Hypothalamus (tissue), 51 donors: Measurements from ENCODE around the gene TNFRSF1B.

Source experiments
- DNase-seq, 51 donors: peaks; one replicate each; lab custom pipeline; 2025; lab: John Stamatoyannopoulos, UW

The TNFRSF1B gene

GRCh38 chr1:12155328-12155727 lies 11.5 kb upstream of the TNFRSF1B start:
- DNase-seq = no peak

GRCh38 chr1:12157366-12158231 lies 9.2 kb upstream of the TNFRSF1B start:
- DNase-seq = no peak

- no peak for DNase-seq
Observed at GRCh38 chr1:12158357-12159092, 8.3 kb upstream of the TNFRSF1B start.

GRCh38 chr1:12159816-12160215 lies 7.0 kb upstream of the TNFRSF1B start:
- no peak for DNase-seq

GRCh38 chr1:12161324-12161661 lies 5.5 kb upstream of the TNFRSF1B start:
- no peak for DNase-seq

- peak in 25 of 51 donors; percentile 6 to 53 (median 29) for DNase-seq
Observed at GRCh38 chr1:12161662-12162458, 4.9 kb upstream of the TNFRSF1B start.

DNA sequence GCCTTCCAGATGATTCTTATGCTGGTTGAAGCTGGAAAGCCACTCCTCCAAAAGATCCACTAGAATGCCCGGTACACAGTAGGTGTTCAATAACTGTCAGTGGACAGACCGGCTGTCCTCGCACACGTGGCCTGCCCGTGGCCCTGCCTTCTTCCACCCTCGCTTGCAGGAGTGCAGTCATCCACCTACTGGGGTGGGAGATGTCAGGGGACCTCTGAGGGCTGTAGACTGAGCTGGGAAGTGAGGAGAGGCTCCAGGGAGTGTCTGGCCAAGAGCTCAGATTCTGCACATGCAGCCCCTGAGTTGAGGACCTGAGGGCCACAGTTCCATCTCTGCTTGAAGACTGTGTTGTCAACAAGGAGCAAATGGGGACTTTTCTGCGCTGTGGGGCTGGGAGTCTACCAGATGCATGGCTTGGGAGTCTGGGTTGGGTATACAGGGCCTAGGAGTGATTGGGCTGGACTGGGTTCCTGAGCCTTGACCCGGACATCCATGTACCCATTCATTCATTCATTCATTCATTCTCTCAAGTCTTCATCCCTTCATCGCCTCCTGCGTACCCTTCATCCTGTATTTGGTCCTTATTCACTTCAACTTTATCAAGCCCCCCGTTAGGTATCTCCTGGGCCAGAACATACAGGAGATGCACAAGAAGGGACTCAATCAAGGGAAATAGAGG lies 4.2 kb upstream of the TNFRSF1B start:
- no peak for DNase-seq

- DNase-seq = no peak
Observed at GRCh38 chr1:12163210-12163609, 3.6 kb upstream of the TNFRSF1B start.

GRCh38 chr1:12164210-12164609 lies 2.6 kb upstream of the TNFRSF1B start:
- DNase-seq = no peak

- DNase-seq = no peak
Observed at GRCh38 chr1:12165342-12165741, 1.4 kb upstream of the TNFRSF1B start.

- DNase-seq = no peak
Observed at GRCh38 chr1:12167493-12168429, 970 bp downstream of the TNFRSF1B start.

DNA sequence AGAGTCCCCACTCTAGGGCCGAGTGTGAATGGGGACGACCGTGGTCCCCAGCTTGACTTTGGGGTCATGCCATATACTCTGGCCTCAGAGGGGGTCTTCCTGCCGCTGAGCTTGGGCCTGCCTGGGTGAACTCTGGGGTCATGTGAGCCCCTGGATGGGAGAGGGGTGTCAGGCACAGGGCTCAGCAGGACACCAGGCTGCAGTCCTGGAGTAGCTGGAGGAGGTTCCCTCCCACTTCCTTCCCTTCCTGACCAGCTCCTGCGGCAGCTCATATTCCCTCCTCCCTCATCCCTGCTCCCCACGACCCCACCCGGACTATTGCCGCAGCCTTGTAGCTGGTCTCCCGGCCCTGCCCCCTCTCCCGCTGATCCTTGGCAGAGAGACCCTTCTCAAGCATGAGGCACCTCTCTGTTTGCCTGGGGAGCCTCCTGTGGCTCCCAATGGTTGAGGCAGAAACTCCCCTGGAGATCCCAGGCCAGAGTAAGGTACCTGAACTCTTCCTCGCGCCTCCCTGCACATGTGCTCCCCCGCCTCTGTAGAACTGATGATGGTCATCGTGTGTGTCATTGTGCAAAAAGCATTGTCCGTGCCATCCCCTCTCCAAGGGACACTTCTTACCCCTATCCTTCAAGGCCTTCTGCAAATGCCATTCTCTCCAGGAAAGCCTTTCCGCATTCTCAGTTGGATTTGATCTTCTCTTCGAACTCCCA lies 1.8 kb downstream of the TNFRSF1B start:
- DNase-seq = no peak

DNA sequence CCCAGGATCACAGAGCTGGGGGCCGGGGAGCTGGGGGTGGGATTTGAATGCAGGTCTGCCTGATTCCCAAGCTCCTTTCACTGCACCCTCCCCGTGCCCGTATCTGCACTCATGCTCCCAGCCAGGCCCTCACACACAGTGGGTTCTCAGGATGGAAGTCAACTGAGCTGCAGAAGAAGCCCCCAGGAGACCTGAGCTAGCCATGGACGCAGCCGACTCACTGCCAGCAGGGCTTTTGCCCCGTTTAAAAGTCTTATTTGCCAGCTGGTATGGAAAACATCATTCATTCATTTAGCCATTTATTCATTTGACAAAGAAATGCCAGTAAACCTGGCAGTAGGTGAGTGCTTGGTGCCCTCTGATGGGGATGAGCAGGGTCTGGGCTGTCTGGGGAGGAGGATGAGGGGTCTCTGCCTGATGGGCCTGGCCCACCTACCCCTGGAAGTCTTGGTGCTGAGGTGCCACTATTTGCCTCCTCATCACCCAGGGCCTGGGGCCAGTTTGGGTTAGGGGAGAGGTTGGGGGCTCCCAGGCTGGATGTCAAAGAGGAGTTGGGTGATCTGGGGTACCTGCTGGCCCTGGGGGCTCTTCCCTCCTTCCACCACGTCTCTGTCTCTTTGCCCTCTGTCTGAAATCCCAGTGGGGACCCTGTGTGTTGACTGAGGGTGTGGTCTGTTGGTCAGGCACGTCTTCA lies 2.8 kb downstream of the TNFRSF1B start:
- DNase-seq = no peak

DNA sequence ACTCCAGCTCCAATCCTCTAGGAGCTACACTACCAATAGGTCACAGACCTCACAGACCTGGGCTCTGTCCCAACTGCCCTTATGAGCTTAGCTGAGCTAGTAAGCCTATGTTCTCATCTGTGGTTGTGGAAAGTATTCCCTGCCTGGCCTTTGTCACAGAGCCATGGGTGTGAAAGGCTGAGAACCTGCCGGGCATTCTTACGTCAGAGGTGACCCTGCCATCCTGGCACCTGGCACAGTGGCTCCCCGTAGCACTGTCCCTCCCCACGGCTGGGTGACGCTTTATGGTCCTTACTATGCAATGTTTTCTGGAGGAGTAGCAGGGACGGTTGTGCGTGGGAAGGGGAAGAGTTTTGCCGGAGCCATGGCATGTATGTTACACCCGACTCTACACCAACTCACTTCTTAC lies 3.5 kb downstream of the TNFRSF1B start:
- no peak for DNase-seq

- no peak for DNase-seq
Observed at GRCh38 chr1:12171206-12172041, 4.6 kb downstream of the TNFRSF1B start.

DNA sequence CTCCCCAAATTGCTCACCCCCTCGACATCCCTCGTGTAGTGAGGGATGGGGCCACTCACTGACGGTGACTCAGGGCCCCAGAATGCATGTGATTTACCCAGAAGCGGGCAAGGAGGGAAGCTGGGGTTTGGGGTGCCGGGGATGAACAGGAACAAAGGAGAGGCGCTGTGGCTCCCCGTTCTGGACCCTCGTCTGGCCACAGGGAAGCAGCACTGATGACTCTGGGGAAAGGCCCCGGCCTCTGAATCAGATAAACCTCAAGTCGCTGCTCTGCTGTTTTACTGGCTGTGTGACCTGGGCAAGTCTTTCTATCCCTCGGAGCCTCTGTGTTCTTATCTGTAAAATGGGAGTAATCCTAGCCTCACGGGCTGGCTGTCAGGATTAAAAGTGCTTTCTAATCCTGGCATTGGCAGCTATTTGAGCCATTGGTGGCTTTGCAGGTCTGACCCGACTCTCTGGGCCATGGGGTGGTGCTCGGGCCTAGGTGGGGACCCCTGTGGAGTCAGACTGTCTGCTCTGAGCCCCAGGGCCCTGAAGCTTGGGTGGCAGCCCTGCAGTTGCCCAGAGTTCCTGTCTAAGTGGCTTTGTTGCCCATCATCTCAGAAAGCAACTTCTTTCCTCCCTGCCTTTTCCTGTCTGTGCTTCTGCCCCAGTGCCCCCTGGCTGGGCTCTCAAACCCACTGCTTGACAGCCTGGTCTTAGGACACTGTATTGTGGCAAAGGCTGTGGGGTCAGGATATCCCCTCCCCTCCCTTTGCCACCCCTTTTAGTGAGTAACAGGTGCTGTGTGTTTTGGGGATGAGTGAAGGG lies 5.5 kb downstream of the TNFRSF1B start:
- DNase-seq = peak in 1 of 51 donors; percentile 15
